Caco-2 (cell line): Measurements from ENCODE around the gene CD33. TPM values are rescaled to one million over a fixed set of nuclear protein-coding genes. Genes with fewer than 3 reads are reported as not detected.

Experiments
- BruUV-seq: library from RNA; stranded (reverse); fragments of 400-500 nt; replicated peaks from 2 replicates; lab custom pipeline; 2021; lab: Mats Ljungman, UMichigan
- CTCF ChIA-PET: fragments of 300-600 bp; sonication (Branson Sonifier 250); formaldehyde crosslinking; loops from one replicate; lab custom pipeline; 2022; ENCODE audit warnings: antibody characterized with exemption; lab: Charles Lee
- POLR2A ChIA-PET: fragments of 300-600 bp; sonication (Branson Sonifier 250); formaldehyde crosslinking; loops from one replicate; lab custom pipeline; 2022; ENCODE audit warnings: antibody characterized with exemption; lab: Charles Lee
- DNase-seq, 2 experiments: peaks; one replicate each; pipeline versions ENCODE4 v3.0.0 to v3.0.0-alpha.2; 2020 to 2022
- H3K27me3 ChIP-seq: replicated peaks from 2 replicates; pipeline ENCODE4 v1.6.0; 2011; ENCODE audit warnings: low read length; ENCODE audit not compliant: control insufficient read depth, insufficient read depth
- H3K36me3 ChIP-seq: 2 replicates; pipeline ENCODE4 v1.5.1; 2011; ENCODE audit warnings: low read length; ENCODE audit not compliant: control insufficient read depth, insufficient read depth
- H3K4me1 ChIP-seq: fragments of 250-450 bp; sonication (Bioruptor Pico); 2 replicates; pipeline ENCODE4 v1.5.1; 2020; ENCODE audit warnings: mild to moderate bottlenecking
- H3K4me3 ChIP-seq: 2 replicates; pipeline ENCODE4 v1.5.1; 2011; ENCODE audit warnings: low read depth, mild to moderate bottlenecking, control low read depth, low read length
- H3K9me3 ChIP-seq: fragments of 250-450 bp; sonication (Bioruptor Pico); 2 replicates; pipeline ENCODE4 v1.5.1; 2020; ENCODE audit warnings: mild to moderate bottlenecking, moderate library complexity
- H3K27ac Mint-ChIP-seq: one replicate; pipeline ENCODE4 v1.8.0; 2022; ENCODE audit warnings: mixed read lengths; ENCODE audit not compliant: unreplicated experiment
- H3K27me3 Mint-ChIP-seq: one replicate; pipeline ENCODE4 v1.8.0; 2022; ENCODE audit warnings: mixed read lengths; ENCODE audit not compliant: insufficient read depth, unreplicated experiment
- H3K36me3 Mint-ChIP-seq: one replicate; pipeline ENCODE4 v1.8.0; 2022; ENCODE audit warnings: mild to moderate bottlenecking, mixed read lengths; ENCODE audit not compliant: insufficient read depth, unreplicated experiment
- H3K4me1 Mint-ChIP-seq: one replicate; pipeline ENCODE4 v1.8.0; 2022; ENCODE audit warnings: low read depth, mixed read lengths; ENCODE audit not compliant: unreplicated experiment
- H3K4me3 Mint-ChIP-seq: one replicate; pipeline ENCODE4 v1.8.0; 2022; ENCODE audit warnings: mild to moderate bottlenecking, moderate library complexity, mixed read lengths; ENCODE audit not compliant: unreplicated experiment
- H3K9me3 Mint-ChIP-seq: one replicate; pipeline ENCODE4 v1.8.0; 2022; ENCODE audit warnings: mixed read lengths; ENCODE audit not compliant: unreplicated experiment
- CTCF ChIP-seq, 2 experiments: fragments of 200-600 bp in 1 of 2; IDR thresholded peaks; 1 replicate in 1 of 2; 2 replicates in 1 of 2; pipeline versions ENCODE4 v1.5.1 to v1.8.0; 2011 to 2022; ENCODE audit warnings: antibody characterized with exemption in 1 of 2, control low read depth in 1 of 2, inconsistent platforms in 1 of 2, low read depth in 1 of 2, low read length in 1 of 2, mild to moderate bottlenecking in 1 of 2, moderate library complexity in 1 of 2; ENCODE audit not compliant: insufficient read depth in 1 of 2, severe bottlenecking in 1 of 2, unreplicated experiment in 1 of 2
- intact Hi-C: fragments of 100-400 bp; cut with micrococcal nuclease; formaldehyde crosslinking; loops from one replicate; pipeline ENCODE4 v1.10.0; 2022; ENCODE audit not compliant: unreplicated experiment
- total RNA-seq: library from RNA; stranded (reverse); gene quantifications from 2 replicates; pipeline ENCODE4 v1.2.3, GENCODE V29; 2022

CD33 gene
- total RNA-seq, 1 experiment from 2014 or later = not detected

GRCh38 chr19:51258165-51259160, 33.6 kb downstream of the CD33 start:
- Mint-ChIP-seq H3K36me3 (no peaks in the 10 kb centered on the region), H3K4me1 (no peaks in the 10 kb centered on the region), H3K9me3 (no peaks in the 10 kb centered on the region), H3K27me3 (no peaks in the 10 kb centered on the region), H3K27ac (no peak overlapping the region), H3K4me3 (no peak overlapping the region)
- no peaks in the 10 kb centered on the region for H3K4me1 ChIP-seq
- DNase-seq = no peak
- ChIA-PET CTCF (interaction anchor here (1.0 to 1.3 kb wide), 4 partner anchors 100 to 237 kb away, joined by 3 to 5 read pairs (median 4); no protein-coding TSS in a partner anchor), POLR2A (interaction anchor here (0.6 kb wide), 1 partner anchor 99 kb away, joined by 5 read pairs; no protein-coding TSS in a partner anchor)
- TF ChIP-seq CTCF (IDR thresholded peaks at IDR 0.05; ENCODE audit: insufficient read depth in 1 of 2, low read depth in 1 of 2, low read length in 1 of 2, severe bottlenecking in 1 of 2, unreplicated experiment in 1 of 2) = no peak
- no TSS peak for BruUV-seq
- no peak overlapping the region for H3K4me3 ChIP-seq
- intact Hi-C loops = loop anchor here (1.0 kb wide), 1 partner anchor 98 kb away; no protein-coding TSS in a partner anchor
- H3K36me3 ChIP-seq = no peaks in the 10 kb centered on the region
- peaks cover 15% of the 10 kb centered on the region for H3K9me3 ChIP-seq
- no peaks in the 10 kb centered on the region for H3K27me3 ChIP-seq

- TF ChIP-seq CTCF (IDR thresholded peaks at IDR 0.05; ENCODE audit: insufficient read depth in 1 of 2, low read depth in 1 of 2, low read length in 1 of 2, severe bottlenecking in 1 of 2, unreplicated experiment in 1 of 2) = peak; percentile 67 to 83
- H3K9me3 ChIP-seq = peaks cover 15% of the 10 kb centered on the region
- no peaks in the 10 kb centered on the region for H3K4me1 ChIP-seq
- BruUV-seq = no TSS peak
- peak in 1 of 2 experiments; percentile 57 for DNase-seq
- POLR2A ChIA-PET = interaction anchor here (0.6 kb wide), 1 partner anchor 100 kb away, joined by 5 read pairs; no protein-coding TSS in a partner anchor
- intact Hi-C loops = loop anchor here (1.0 kb wide), 1 partner anchor 99 kb away; no protein-coding TSS in a partner anchor
- no peaks in the 10 kb centered on the region for H3K36me3 Mint-ChIP-seq
- H3K4me3 Mint-ChIP-seq = no peak overlapping the region
- H3K27me3 ChIP-seq = no peaks in the 10 kb centered on the region
- H3K27ac Mint-ChIP-seq = no peak overlapping the region
- CTCF ChIA-PET = interaction anchor here (1.0 to 1.3 kb wide), 4 partner anchors 102 to 239 kb away, joined by 3 to 5 read pairs (median 4); no protein-coding TSS in a partner anchor
- no peak overlapping the region for H3K4me3 ChIP-seq
- no peaks in the 10 kb centered on the region for H3K9me3 Mint-ChIP-seq
- H3K36me3 ChIP-seq = no peaks in the 10 kb centered on the region
- H3K27me3 Mint-ChIP-seq = peaks cover 4% of the 10 kb centered on the region
- H3K4me1 Mint-ChIP-seq = no peaks in the 10 kb centered on the region
Measured at GRCh38 chr19:51259348-51260245, 34.7 kb downstream of the CD33 start.
